ENCODE data around the gene CDC7. TPM values are rescaled to one million over a fixed set of nuclear protein-coding genes. Genes with fewer than 3 reads are reported as not detected.

The CDC7 gene
- total RNA-seq, 1 experiment from 2014 or later: 16.1 TPM

DNA sequence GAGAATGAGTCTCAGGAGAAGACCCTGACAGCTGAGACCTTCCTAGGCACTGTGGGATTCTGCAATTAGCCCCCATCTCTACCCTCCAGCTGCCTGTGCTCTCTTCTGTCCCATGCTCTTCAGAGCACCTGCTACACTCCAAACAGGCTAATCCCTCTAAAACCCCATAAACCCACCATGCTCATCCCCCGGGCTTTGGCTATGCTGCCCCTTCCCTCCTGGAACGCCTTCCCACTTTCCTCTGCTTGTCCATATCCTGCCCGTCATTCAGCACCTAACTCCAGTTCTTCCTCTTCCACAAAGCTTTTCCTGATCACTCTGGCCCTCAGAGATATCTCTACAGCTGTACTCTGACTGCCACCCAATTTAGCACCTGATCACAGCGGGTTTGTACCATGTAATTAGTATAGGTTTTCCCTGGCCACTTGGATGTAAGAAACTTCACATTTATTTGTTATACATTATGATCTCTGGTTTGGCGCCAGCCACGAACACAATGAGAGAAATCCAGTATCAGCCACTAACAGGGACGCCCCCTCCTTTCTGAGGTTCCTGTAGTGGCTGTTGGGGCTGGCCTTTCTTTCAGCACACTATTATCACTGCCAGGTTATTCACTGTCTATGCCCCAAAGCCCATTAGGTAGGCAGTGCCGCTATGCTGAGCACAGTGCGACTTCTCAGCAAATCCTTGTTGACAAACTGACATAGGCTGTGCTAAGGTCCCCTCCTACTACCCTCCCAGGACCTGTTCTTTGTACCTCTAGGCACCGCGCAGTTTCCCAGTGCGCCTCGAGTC, 45.1 kb downstream of the CDC7 start:
- Histone ChIP-seq H3K4me3 (ENCODE audit: low read length) (no peak overlapping the region), H3K9ac (ENCODE audit: low read length) (no peak overlapping the region), H3K9me3 (ENCODE audit: low read length) (no peaks in the 10 kb centered on the region), H2AFZ (ENCODE audit: low read length) (no peak overlapping the region), H3K79me2 (ENCODE audit: low read length) (no peaks in the 10 kb centered on the region), H3K36me3 (ENCODE audit: insufficient read depth, low read length) (no peaks in the 10 kb centered on the region), H3K4me2 (ENCODE audit: low read depth, low read length, poor library complexity, severe bottlenecking) (no peak overlapping the region), H4K20me1 (ENCODE audit: insufficient read depth, low read depth, low read length) (no peaks in the 10 kb centered on the region), H3K27me3 (ENCODE audit: low read length) (no peaks in the 10 kb centered on the region), H3K4me1 (ENCODE audit: low read length) (no peaks in the 10 kb centered on the region), H3K9me2 (replicated peaks; ENCODE audit: insufficient read depth, low read length) (no peaks in the 10 kb centered on the region), H3K27ac (ENCODE audit: low read length) (no peak overlapping the region)
- no peak for DNase-seq

DNA sequence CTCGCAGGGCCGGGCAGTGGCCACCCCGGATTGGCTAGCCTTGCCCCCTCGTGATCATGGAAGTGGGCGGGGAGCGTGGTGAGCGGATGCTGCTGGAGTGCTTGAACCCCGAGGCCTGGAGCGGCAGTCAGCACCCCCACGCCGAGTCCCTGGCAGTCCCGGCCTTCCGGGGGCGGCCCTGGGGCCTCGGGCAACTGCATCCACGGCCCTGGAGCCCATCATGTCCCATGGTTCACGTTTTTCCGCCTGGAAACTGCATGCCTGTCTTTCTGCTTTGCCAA, 45.6 kb downstream of the CDC7 start:
- Histone ChIP-seq H2AFZ (ENCODE audit: low read length) (no peak overlapping the region), H3K9me2 (replicated peaks; ENCODE audit: insufficient read depth, low read length) (no peaks in the 10 kb centered on the region), H3K9me3 (ENCODE audit: low read length) (no peaks in the 10 kb centered on the region), H3K4me3 (ENCODE audit: low read length) (no peak overlapping the region), H3K79me2 (ENCODE audit: low read length) (no peaks in the 10 kb centered on the region), H3K4me1 (ENCODE audit: low read length) (no peaks in the 10 kb centered on the region), H3K27me3 (ENCODE audit: low read length) (no peaks in the 10 kb centered on the region), H3K36me3 (ENCODE audit: insufficient read depth, low read length) (no peaks in the 10 kb centered on the region), H3K4me2 (ENCODE audit: low read depth, low read length, poor library complexity, severe bottlenecking) (no peak overlapping the region), H3K27ac (ENCODE audit: low read length) (no peak overlapping the region), H3K9ac (ENCODE audit: low read length) (no peak overlapping the region), H4K20me1 (ENCODE audit: insufficient read depth, low read depth, low read length) (no peaks in the 10 kb centered on the region)
- DNase-seq: no peak

DNA sequence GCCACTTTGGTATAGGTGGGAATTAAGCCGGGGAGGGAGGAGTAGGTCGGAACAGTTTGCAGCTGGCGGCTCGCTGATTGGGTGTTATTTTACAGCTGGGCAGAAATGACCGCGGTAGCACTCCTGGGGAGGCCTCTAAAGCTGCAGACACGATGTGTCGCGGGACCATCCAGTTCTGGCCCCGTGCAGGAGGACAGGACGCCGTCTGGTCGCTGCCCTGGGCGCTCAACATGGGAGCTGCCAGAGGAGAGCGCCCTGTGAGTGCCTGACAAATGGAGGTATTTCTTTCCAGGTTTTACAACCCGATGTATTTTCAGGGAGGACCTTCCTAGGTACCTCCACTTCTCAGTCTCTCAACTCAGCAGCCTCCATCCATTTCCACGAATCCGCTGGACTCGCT, 46.2 kb downstream of the CDC7 start:
- no peaks in the 10 kb centered on the region for H3K4me1 ChIP-seq (ENCODE audit: low read length)
- no peaks in the 10 kb centered on the region for H4K20me1 ChIP-seq (ENCODE audit: insufficient read depth, low read depth, low read length)
- no peaks in the 10 kb centered on the region for H3K9me2 ChIP-seq (replicated peaks; ENCODE audit: insufficient read depth, low read length)
- no peaks in the 10 kb centered on the region for H3K27me3 ChIP-seq (ENCODE audit: low read length)
- DNase-seq: no peak
- no peak overlapping the region for H3K4me2 ChIP-seq (ENCODE audit: low read depth, low read length, poor library complexity, severe bottlenecking)
- no peak overlapping the region for H2AFZ ChIP-seq (ENCODE audit: low read length)
- H3K4me3 ChIP-seq (ENCODE audit: low read length): no peak overlapping the region
- no peak overlapping the region for H3K9ac ChIP-seq (ENCODE audit: low read length)
- no peaks in the 10 kb centered on the region for H3K9me3 ChIP-seq (ENCODE audit: low read length)
- H3K27ac ChIP-seq (ENCODE audit: low read length): no peak overlapping the region
- no peaks in the 10 kb centered on the region for H3K36me3 ChIP-seq (ENCODE audit: insufficient read depth, low read length)
- no peaks in the 10 kb centered on the region for H3K79me2 ChIP-seq (ENCODE audit: low read length)

DNA sequence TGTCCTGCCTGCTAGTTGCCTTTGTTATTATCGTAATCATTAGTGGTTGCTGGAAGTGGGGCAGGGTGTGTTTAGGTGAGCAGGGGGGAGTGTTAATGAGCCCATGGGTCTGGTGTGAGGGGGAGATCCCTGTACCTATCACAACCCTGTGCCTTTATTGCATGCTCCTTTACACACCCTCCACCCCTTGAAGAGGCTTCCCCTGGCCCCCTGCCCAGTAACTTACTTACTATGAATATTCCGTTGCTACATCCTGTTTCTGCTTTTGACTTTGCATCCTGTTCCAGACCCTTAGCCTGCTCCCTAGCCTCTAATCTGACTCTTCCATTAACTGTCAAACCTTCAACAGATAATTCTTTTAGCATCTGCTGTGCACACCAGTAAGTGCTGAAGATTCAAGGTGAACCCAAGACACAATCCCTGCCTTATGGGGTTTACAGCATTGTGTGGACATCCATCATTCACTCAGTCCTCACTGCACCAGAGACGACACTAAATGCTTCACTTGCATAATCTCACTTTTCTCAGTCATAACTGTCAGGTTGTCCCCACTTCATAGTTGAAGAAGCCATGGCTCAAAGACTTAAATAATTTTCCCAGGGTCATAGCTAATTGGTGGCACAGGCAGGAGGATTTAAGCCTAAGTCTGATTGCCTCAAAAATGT, 47.9 kb downstream of the CDC7 start:
- no peak overlapping the region for H3K4me3 ChIP-seq (ENCODE audit: low read length)
- H3K9me2 ChIP-seq (replicated peaks; ENCODE audit: insufficient read depth, low read length): no peaks in the 10 kb centered on the region
- no peak overlapping the region for H2AFZ ChIP-seq (ENCODE audit: low read length)
- H4K20me1 ChIP-seq (ENCODE audit: insufficient read depth, low read depth, low read length): no peaks in the 10 kb centered on the region
- no peaks in the 10 kb centered on the region for H3K9me3 ChIP-seq (ENCODE audit: low read length)
- no peak overlapping the region for H3K4me2 ChIP-seq (ENCODE audit: low read depth, low read length, poor library complexity, severe bottlenecking)
- H3K79me2 ChIP-seq (ENCODE audit: low read length): no peaks in the 10 kb centered on the region
- H3K9ac ChIP-seq (ENCODE audit: low read length): no peak overlapping the region
- H3K27ac ChIP-seq (ENCODE audit: low read length): no peak overlapping the region
- no peaks in the 10 kb centered on the region for H3K36me3 ChIP-seq (ENCODE audit: insufficient read depth, low read length)
- no peaks in the 10 kb centered on the region; the same call in 1 of the 2 replicates for H3K27me3 ChIP-seq (ENCODE audit: low read length)
- DNase-seq: no peak
- H3K4me1 ChIP-seq (ENCODE audit: low read length): no peaks in the 10 kb centered on the region

DNA sequence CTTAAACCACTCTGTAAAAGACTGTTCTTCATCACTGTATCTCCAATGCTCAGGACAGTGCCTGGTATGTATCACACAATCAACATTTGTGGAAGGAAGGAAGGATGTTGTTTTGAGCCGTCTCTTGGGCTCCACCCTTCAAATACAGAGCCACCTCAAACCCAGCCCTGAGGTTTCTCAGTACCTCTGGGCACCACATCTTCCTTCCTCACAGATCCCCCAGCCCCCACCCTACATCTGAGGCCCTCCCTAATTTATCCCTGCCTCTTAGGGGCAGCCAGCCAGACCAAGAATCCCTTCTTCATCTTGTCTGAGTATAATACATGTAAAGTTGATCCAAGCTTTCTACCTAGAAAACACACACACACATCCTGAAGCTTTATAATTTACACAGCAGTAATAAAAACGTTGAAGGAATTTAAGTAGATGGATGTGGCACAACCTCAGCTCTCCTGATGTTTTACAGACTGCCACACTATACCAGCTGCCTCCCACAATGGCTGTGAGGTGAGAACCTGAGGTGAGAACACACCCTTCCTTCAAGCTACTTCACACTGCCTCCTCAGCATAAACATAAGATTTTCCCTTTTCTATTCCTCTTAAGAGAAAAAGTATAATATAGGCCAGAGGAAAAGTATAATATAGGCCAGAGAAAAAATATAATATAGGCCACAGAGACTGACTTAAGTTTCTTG, 48.5 kb downstream of the CDC7 start:
- no peaks in the 10 kb centered on the region; the same call in 1 of the 2 replicates for H3K27me3 ChIP-seq (ENCODE audit: low read length)
- H3K27ac ChIP-seq (ENCODE audit: low read length): no peak overlapping the region
- H3K79me2 ChIP-seq (ENCODE audit: low read length): no peaks in the 10 kb centered on the region
- H3K4me1 ChIP-seq (ENCODE audit: low read length): no peaks in the 10 kb centered on the region
- no peak overlapping the region for H3K4me2 ChIP-seq (ENCODE audit: low read depth, low read length, poor library complexity, severe bottlenecking)
- no peaks in the 10 kb centered on the region for H3K36me3 ChIP-seq (ENCODE audit: insufficient read depth, low read length)
- H3K4me3 ChIP-seq (ENCODE audit: low read length): no peak overlapping the region
- no peaks in the 10 kb centered on the region for H4K20me1 ChIP-seq (ENCODE audit: insufficient read depth, low read depth, low read length)
- H3K9ac ChIP-seq (ENCODE audit: low read length): no peak overlapping the region
- no peaks in the 10 kb centered on the region for H3K9me2 ChIP-seq (replicated peaks; ENCODE audit: insufficient read depth, low read length)
- no peak for DNase-seq
- no peak overlapping the region for H2AFZ ChIP-seq (ENCODE audit: low read length)
- no peaks in the 10 kb centered on the region for H3K9me3 ChIP-seq (ENCODE audit: low read length)

DNA sequence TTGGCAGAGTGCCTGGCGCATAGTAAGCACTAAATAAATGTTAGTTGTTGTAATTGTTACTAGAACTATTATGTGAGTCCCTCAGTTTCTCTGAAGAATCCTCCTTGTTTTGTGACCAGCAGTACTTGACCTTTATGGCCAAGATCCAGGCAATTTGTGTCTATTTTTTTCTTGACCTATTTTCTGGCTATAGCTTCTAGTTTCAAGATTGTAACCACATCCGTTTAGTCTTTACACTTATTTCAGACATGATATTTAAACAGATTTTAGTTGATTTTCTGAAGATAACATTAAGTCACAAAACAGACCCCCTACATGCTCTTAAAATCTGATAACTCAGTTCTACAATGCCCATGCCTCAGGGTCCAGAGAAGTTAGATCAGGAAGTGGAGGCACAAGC, 50.3 kb downstream of the CDC7 start:
- DNase-seq: no peak
- H3K36me3 ChIP-seq (ENCODE audit: insufficient read depth, low read length): no peaks in the 10 kb centered on the region
- H3K9me2 ChIP-seq (replicated peaks; ENCODE audit: insufficient read depth, low read length): no peaks in the 10 kb centered on the region
- no peaks in the 10 kb centered on the region for H3K9me3 ChIP-seq (ENCODE audit: low read length)
- no peak overlapping the region for H3K4me3 ChIP-seq (ENCODE audit: low read length)
- no peaks in the 10 kb centered on the region for H3K79me2 ChIP-seq (ENCODE audit: low read length)
- H3K27me3 ChIP-seq (ENCODE audit: low read length): no peaks in the 10 kb centered on the region; the same call in 1 of the 2 replicates
- H3K4me2 ChIP-seq (ENCODE audit: low read depth, low read length, poor library complexity, severe bottlenecking): no peak overlapping the region
- H3K9ac ChIP-seq (ENCODE audit: low read length): no peak overlapping the region
- no peak overlapping the region for H2AFZ ChIP-seq (ENCODE audit: low read length)
- no peaks in the 10 kb centered on the region for H4K20me1 ChIP-seq (ENCODE audit: insufficient read depth, low read depth, low read length)
- no peak overlapping the region for H3K27ac ChIP-seq (ENCODE audit: low read length)
- no peaks in the 10 kb centered on the region for H3K4me1 ChIP-seq (ENCODE audit: low read length)

DNA sequence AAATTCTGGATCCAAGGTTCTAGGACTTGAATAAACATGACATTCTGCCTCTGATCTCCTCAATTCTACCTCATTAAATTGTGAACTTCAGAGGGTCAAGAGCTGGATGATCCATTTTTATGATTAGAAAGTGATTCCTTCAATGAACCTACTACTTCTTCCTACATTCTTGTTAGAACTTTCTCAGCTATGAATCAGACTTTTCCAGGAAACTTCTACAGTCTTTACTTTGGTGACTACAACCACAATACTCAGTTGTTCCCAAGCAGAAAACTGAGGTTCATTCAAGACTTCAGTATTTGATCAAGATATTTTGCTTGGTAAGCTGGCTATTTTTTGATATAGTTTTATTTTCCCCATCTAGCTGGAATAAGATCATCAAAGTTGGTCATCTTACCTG, 51.4 kb downstream of the CDC7 start:
- H3K4me3 ChIP-seq (ENCODE audit: low read length): no peak overlapping the region

DNA sequence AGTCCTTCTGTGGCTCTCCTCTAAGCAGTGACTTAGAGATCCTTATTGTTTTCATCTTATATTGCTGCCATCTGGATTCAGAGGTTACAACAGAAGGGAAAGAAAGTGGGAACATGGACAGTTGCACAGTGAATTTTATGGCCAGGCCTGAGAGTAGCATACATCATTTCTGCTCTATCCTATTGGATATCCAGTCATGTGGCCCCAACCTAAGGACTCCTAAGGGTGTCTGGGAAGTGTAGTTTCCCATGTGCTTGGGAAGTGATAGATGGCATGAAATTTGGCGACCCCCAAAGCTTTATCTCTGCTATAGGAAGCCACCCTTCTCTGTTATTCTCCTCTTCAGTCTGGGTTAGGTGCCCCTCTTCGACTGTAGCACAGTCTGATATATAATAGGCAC, 51.9 kb downstream of the CDC7 start:
- Histone ChIP-seq H2AFZ (ENCODE audit: low read length) (no peak overlapping the region), H3K4me3 (ENCODE audit: low read length) (no peak overlapping the region), H3K9me3 (ENCODE audit: low read length) (no peaks in the 10 kb centered on the region), H3K36me3 (ENCODE audit: insufficient read depth, low read length) (no peaks in the 10 kb centered on the region), H3K27me3 (ENCODE audit: low read length) (no peaks in the 10 kb centered on the region; the same call in 1 of the 2 replicates), H4K20me1 (ENCODE audit: insufficient read depth, low read depth, low read length) (no peaks in the 10 kb centered on the region), H3K9me2 (replicated peaks; ENCODE audit: insufficient read depth, low read length) (no peaks in the 10 kb centered on the region), H3K4me1 (ENCODE audit: low read length) (no peaks in the 10 kb centered on the region), H3K9ac (ENCODE audit: low read length) (no peak overlapping the region), H3K27ac (ENCODE audit: low read length) (no peak overlapping the region), H3K79me2 (ENCODE audit: low read length) (no peaks in the 10 kb centered on the region), H3K4me2 (ENCODE audit: low read depth, low read length, poor library complexity, severe bottlenecking) (no peak overlapping the region)
- DNase-seq: no peak

More for the DNA sequence above, 51.4 kb downstream of the CDC7 start:
- H3K27me3 ChIP-seq (ENCODE audit: low read length): no peaks in the 10 kb centered on the region; the same call in 1 of the 2 replicates
- no peak overlapping the region for H3K4me2 ChIP-seq (ENCODE audit: low read depth, low read length, poor library complexity, severe bottlenecking)
- no peak overlapping the region for H2AFZ ChIP-seq (ENCODE audit: low read length)
- H3K79me2 ChIP-seq (ENCODE audit: low read length): no peaks in the 10 kb centered on the region
- H3K4me1 ChIP-seq (ENCODE audit: low read length): no peaks in the 10 kb centered on the region
- H4K20me1 ChIP-seq (ENCODE audit: insufficient read depth, low read depth, low read length): no peaks in the 10 kb centered on the region
- no peaks in the 10 kb centered on the region for H3K9me3 ChIP-seq (ENCODE audit: low read length)
- DNase-seq: no peak
- no peaks in the 10 kb centered on the region for H3K9me2 ChIP-seq (replicated peaks; ENCODE audit: insufficient read depth, low read length)
- H3K36me3 ChIP-seq (ENCODE audit: insufficient read depth, low read length): no peaks in the 10 kb centered on the region
- no peak overlapping the region for H3K9ac ChIP-seq (ENCODE audit: low read length)
- H3K27ac ChIP-seq (ENCODE audit: low read length): no peak overlapping the region

All from Karpas-422 (cell line).